HEK293 (cell line): ENCODE data around the gene SNAP47.

Experiments
- CTCF ChIP-seq: fragments of 450-650 bp; formaldehyde crosslinking; IDR thresholded peaks from 2 replicates; pipeline ENCODE4 v1.5.1; 2016; ENCODE audit warnings: missing biosample characterization, missing genetic modification characterization
- GFI1B ChIP-seq: fragments of 450-650 bp; formaldehyde crosslinking; IDR thresholded peaks from 2 replicates; pipeline ENCODE4 v1.5.1; 2016; ENCODE audit warnings: missing biosample characterization, missing genetic modification characterization
- PBX3 ChIP-seq: sonication (generic); formaldehyde crosslinking; IDR thresholded peaks from 2 replicates; pipeline ENCODE4 v1.8.1; 2022; ENCODE audit warnings: mild to moderate bottlenecking, moderate library complexity, missing genetic modification reagents
- REST ChIP-seq: fragments of 450-650 bp; formaldehyde crosslinking; IDR thresholded peaks from 2 replicates; pipeline ENCODE4 v1.5.1; 2016; ENCODE audit warnings: missing biosample characterization, missing genetic modification characterization
- SCRT1 ChIP-seq: fragments of 450-650 bp; formaldehyde crosslinking; IDR thresholded peaks from 2 replicates; pipeline ENCODE4 v1.5.1; 2016; ENCODE audit warnings: missing biosample characterization, missing genetic modification characterization, borderline replicate concordance
- SCRT2 ChIP-seq: fragments of 450-650 bp; formaldehyde crosslinking; IDR thresholded peaks from 2 replicates; pipeline ENCODE4 v1.5.1; 2016; ENCODE audit warnings: missing biosample characterization, missing genetic modification characterization
- TCF7L2 ChIP-seq: IDR thresholded peaks from 2 replicates; pipeline ENCODE4 v1.6.1; 2011; ENCODE audit warnings: low read depth, mild to moderate bottlenecking, inconsistent platforms, low read length, moderate library complexity, borderline replicate concordance
- TSHZ1 ChIP-seq: fragments of 450-650 bp; formaldehyde crosslinking; IDR thresholded peaks from 2 replicates; pipeline ENCODE4 v1.5.1; 2016; ENCODE audit warnings: missing biosample characterization, missing genetic modification characterization, borderline replicate concordance
- YY1 ChIP-seq: fragments of 450-650 bp; formaldehyde crosslinking; IDR thresholded peaks from 2 replicates; pipeline ENCODE4 v1.5.1; 2018; ENCODE audit warnings: missing biosample characterization, missing genetic modification characterization
- ZBTB11 ChIP-seq: fragments of 450-650 bp; formaldehyde crosslinking; conservative IDR thresholded peaks from 2 replicates; pipeline ENCODE4 v1.5.1; 2016; ENCODE audit warnings: low read depth, missing biosample characterization, missing genetic modification characterization
- ZNF274 ChIP-seq, 2 experiments: fragments of 200-500 bp in 1 of 2; fragments of 450-650 bp in 1 of 2; sonication (Bioruptor generic) in 1 of 2; formaldehyde crosslinking in 1 of 2; IDR thresholded peaks; 2 replicates each; pipeline versions ENCODE4 v1.5.1 to v1.6.1; 2014 to 2016; ENCODE audit warnings: borderline replicate concordance in 1 of 2, inconsistent platforms in 1 of 2, low read length in 1 of 2, missing biosample characterization in 1 of 2, missing genetic modification characterization in 1 of 2
- ZNF747 ChIP-seq: fragments of 450-650 bp; formaldehyde crosslinking; IDR thresholded peaks from 2 replicates; pipeline ENCODE4 v1.5.1; 2016; ENCODE audit warnings: missing biosample characterization, missing genetic modification characterization
- ZSCAN16 ChIP-seq: fragments of 450-650 bp; formaldehyde crosslinking; IDR thresholded peaks from 2 replicates; pipeline ENCODE4 v1.5.1; 2016; ENCODE audit warnings: missing biosample characterization, missing genetic modification characterization

GRCh38 chr1:227786673-227787512, 51.7 kb downstream of the SNAP47 start:
- no peak for TF ChIP-seq CTCF (tag by site-specific recombination)
- TF ChIP-seq SCRT1 (tag by site-specific recombination), result no peak
- no peak for TF ChIP-seq YY1
- no peak for TF ChIP-seq ZNF274 (IDR thresholded peaks at IDR 0.05; ENCODE audit: low read length)
- TF ChIP-seq ZNF274 (tag by site-specific recombination; IDR thresholded peaks at IDR 0.05; ENCODE audit: borderline replicate concordance), result no peak
- no peak for TF ChIP-seq TSHZ1 (tag by site-specific recombination)
- TF ChIP-seq PBX3 (CRISPR knock-in tag), result no peak
- TF ChIP-seq TCF7L2, result no peak
- no peak for TF ChIP-seq ZNF747 (tag by site-specific recombination)
- no peak for TF ChIP-seq ZSCAN16
- no peak for TF ChIP-seq GFI1B (tag by site-specific recombination)
- TF ChIP-seq SCRT2 (tag by site-specific recombination), result no peak
- TF ChIP-seq REST (tag by site-specific recombination), result no peak
- no peak for TF ChIP-seq ZBTB11 (tag by site-specific recombination)
